Gastroesophageal sphincter (tissue), 4 donors: ENCODE data around the gene RLN3. TPM values are rescaled to one million over a fixed set of nuclear protein-coding genes. Genes with fewer than 3 reads are reported as not detected.

Experiments
- ATAC-seq: fragments of 150-250 bp; one replicate; pipeline ENCODE4 v1.9.1; 2016; ENCODE audit warnings: mild to moderate bottlenecking, moderate library complexity
- H3K27ac ChIP-seq, 4 donors: fragments of 200-600 bp; sonication (generic) in 3 of 4; 1 replicate in 3 of 4; 2 replicates in 1 of 4; pipeline ENCODE4 v1.5.1; 2016 to 2019
- H3K27me3 ChIP-seq: fragments of 200-600 bp; sonication (generic); one replicate; pipeline ENCODE4 v1.5.1; 2019
- H3K36me3 ChIP-seq, 2 donors: fragments of 200-600 bp; sonication (generic); one replicate each; pipeline ENCODE4 v1.5.1; 2019; ENCODE audit warnings: control low read depth in 1 of 2
- H3K4me1 ChIP-seq, 3 donors: fragments of 200-600 bp; sonication (generic); 1 replicate in 2 of 3; 2 replicates in 1 of 3; pipeline ENCODE4 v1.5.1; 2016 to 2019; ENCODE audit warnings: control low read depth in 2 of 3
- H3K4me3 ChIP-seq, 2 donors: fragments of 200-600 bp; sonication (generic); one replicate each; pipeline ENCODE4 v1.5.1; 2019; ENCODE audit warnings: mild to moderate bottlenecking in 1 of 2, moderate library complexity in 1 of 2
- H3K9me3 ChIP-seq, 3 donors: fragments of 200-600 bp; sonication (generic); one replicate each; pipeline ENCODE4 v1.5.1; 2017 to 2019; ENCODE audit warnings: control low read depth in 2 of 3
- EP300 ChIP-seq: sonication (generic); formaldehyde crosslinking; IDR thresholded peaks from one replicate; pipeline ENCODE4 v1.6.1; 2017; ENCODE audit warnings: antibody characterized with exemption, mild to moderate bottlenecking
- POLR2A ChIP-seq, 2 donors: fragments of 450-650 bp; IDR thresholded peaks; one replicate each; pipeline ENCODE4 v1.6.1; 2017; ENCODE audit warnings: antibody characterized with exemption in 2 of 2, mild to moderate bottlenecking in 2 of 2, moderate library complexity in 1 of 2
- POLR2AphosphoS5 ChIP-seq: sonication (generic); formaldehyde crosslinking; IDR thresholded peaks from one replicate; pipeline ENCODE4 v1.6.1; 2017; ENCODE audit warnings: antibody characterized with exemption
- WGBS, 2 donors: methylation state at CpG; one replicate each; pipeline ENCODE4 v1.1.5; 2018; ENCODE audit warnings: low coverage in 1 of 2; 5-methylcytosine and 5-hydroxymethylcytosine counted together
- total RNA-seq, 4 donors: library from RNA; depleted of rRNA; stranded (reverse); fragments of >200 nt; gene quantifications; one replicate each; pipeline ENCODE4 v1.1.0, GENCODE V29; 2016
- TF ChIP-seq, protein P1 (sequence below), 4 experiments: fragments of 200-600 bp in 2 of 4; fragments of 450-650 bp in 2 of 4; sonication (generic) in 1 of 4; IDR thresholded peaks; one replicate each; pipeline ENCODE4 v1.5.1; 2017 to 2019; ENCODE audit warnings: antibody characterized with exemption in 4 of 4, mild to moderate bottlenecking in 2 of 4, moderate library complexity in 2 of 4

RLN3 gene
- total RNA-seq, 4 donors from 2014 or later: not detected

- WGBS, 2 donors: 80% methylated on average over 1 of the region's 15 CpGs; no CpG with 5 or more reads in 1 of the 2 donors
- H3K27ac ChIP-seq: no peak overlapping the region
- no peak for TF ChIP-seq POLR2AphosphoS5
- TF ChIP-seq, protein P1, sequence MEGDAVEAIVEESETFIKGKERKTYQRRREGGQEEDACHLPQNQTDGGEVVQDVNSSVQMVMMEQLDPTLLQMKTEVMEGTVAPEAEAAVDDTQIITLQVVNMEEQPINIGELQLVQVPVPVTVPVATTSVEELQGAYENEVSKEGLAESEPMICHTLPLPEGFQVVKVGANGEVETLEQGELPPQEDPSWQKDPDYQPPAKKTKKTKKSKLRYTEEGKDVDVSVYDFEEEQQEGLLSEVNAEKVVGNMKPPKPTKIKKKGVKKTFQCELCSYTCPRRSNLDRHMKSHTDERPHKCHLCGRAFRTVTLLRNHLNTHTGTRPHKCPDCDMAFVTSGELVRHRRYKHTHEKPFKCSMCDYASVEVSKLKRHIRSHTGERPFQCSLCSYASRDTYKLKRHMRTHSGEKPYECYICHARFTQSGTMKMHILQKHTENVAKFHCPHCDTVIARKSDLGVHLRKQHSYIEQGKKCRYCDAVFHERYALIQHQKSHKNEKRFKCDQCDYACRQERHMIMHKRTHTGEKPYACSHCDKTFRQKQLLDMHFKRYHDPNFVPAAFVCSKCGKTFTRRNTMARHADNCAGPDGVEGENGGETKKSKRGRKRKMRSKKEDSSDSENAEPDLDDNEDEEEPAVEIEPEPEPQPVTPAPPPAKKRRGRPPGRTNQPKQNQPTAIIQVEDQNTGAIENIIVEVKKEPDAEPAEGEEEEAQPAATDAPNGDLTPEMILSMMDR (IDR thresholded peaks at IDR 0.05): no peak
- no peak for TF ChIP-seq POLR2A (IDR thresholded peaks at IDR 0.05)
- TF ChIP-seq EP300: no peak
- ATAC-seq: no peak
- H3K4me3 ChIP-seq: no peak overlapping the region
- H3K4me1 ChIP-seq: peaks cover 0 to 23% (median 16%) of the 10 kb centered on the region in 3 donors
- no peaks in the 10 kb centered on the region for H3K27me3 ChIP-seq
- peaks cover 0 to 35% of the 10 kb centered on the region in 2 donors for H3K36me3 ChIP-seq
- H3K9me3 ChIP-seq: no peaks in the 10 kb centered on the region
Observed at GRCh38 chr19:13980340-13980739, 47.6 kb upstream of the RLN3 start.

DNA sequence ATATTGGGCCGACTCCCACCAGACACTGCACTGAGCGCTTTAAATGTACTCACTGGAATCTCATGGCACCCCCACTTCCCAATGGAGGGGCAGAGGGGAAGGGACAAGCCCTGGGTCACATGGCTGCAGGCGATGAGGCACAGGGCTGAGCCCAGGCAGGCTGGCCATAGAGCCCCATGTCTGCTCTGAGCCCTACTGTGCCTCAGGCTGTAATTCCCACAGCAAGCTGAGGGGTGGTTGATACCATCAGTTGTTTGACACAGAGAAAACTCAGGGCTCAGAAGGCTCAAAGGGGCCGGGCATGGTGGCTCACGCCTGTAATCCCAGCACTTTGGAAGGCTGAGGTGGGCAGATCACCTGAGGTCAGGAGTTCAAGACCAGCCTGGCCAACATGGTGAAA lies 46.9 kb upstream of the RLN3 start:
- Histone ChIP-seq H3K27ac (no peak overlapping the region), H3K27me3 (no peaks in the 10 kb centered on the region), H3K9me3 (no peaks in the 10 kb centered on the region), H3K4me1 (peaks cover 0 to 29% (median 18%) of the 10 kb centered on the region in 3 donors), H3K36me3 (peaks cover 0 to 28% of the 10 kb centered on the region in 2 donors), H3K4me3 (no peak overlapping the region)
- no peak for ATAC-seq
- TF ChIP-seq EP300: no peak
- TF ChIP-seq POLR2AphosphoS5: no peak
- TF ChIP-seq, protein P1 (IDR thresholded peaks at IDR 0.05): no peak
- 67% methylated on average over 3 of the region's 5 CpGs; no CpG with 5 or more reads in 1 of the 2 donors for WGBS, 2 donors

DNA sequence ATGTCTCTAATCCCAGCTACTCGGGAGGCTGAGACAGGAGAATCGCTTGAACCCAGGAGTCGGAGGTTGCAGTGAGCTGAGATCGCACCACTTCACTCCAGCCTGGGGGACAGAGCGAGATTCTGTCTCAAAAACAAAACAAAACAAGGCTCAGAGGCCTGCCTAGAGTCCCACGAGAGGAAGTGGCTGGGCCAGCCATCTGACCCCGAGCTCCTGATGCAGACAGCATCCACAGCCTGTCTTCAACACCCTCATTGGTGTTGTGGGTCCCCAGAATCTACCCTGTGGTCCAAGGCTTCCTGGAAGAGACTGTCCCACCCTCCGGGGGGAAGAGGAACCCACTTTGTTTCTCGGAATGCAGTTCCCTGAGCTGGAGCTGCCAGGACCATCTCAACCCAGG lies 46.5 kb upstream of the RLN3 start:
- no peak for ATAC-seq
- Histone ChIP-seq H3K27ac (no peak overlapping the region), H3K4me1 (peaks cover 0 to 34% (median 21%) of the 10 kb centered on the region in 3 donors), H3K36me3 (peaks cover 0 to 24% of the 10 kb centered on the region in 2 donors), H3K4me3 (no peak overlapping the region), H3K9me3 (no peaks in the 10 kb centered on the region), H3K27me3 (no peaks in the 10 kb centered on the region)
- WGBS, 2 donors: 88% methylated on average over 7 of the region's 9 CpGs; no CpG with 5 or more reads in 1 of the 2 donors
- TF ChIP-seq EP300: no peak

- Histone ChIP-seq H3K27me3 (no peaks in the 10 kb centered on the region), H3K4me1 (peaks cover 0 to 39% (median 26%) of the 10 kb centered on the region in 3 donors), H3K27ac (no peak overlapping the region), H3K9me3 (no peaks in the 10 kb centered on the region), H3K4me3 (no peak overlapping the region), H3K36me3 (peaks cover 0 to 23% of the 10 kb centered on the region in 2 donors)
- WGBS, 2 donors: 95% methylated on average over 4 of the region's 17 CpGs; no CpG with 5 or more reads in 1 of the 2 donors
- TF ChIP-seq EP300 (no peak), POLR2A (IDR thresholded peaks at IDR 0.05) (no peak), POLR2AphosphoS5 (no peak)
- TF ChIP-seq, protein P1 (IDR thresholded peaks at IDR 0.05): no peak
- ATAC-seq: no peak
Observed at GRCh38 chr19:13981988-13982501, 45.9 kb upstream of the RLN3 start.

DNA sequence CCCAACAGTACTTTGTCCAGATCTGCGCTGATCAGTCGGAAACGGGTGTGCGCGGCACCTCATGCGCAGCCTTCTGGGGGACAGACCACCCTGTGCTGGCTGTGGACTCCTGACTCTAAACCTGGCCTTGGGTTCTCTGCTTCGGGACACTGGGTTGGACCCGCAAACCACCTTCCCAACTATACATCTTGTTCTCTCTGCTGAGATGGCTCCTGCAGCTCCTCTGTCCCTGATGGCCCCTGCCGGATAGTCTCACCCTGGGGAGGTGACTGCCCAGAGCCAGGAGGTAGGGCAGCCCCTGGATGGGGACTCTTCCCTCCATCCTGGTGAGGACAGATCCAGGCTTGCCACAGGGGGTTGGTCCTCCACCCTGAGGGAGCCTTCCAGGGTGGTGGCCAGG lies 45.2 kb upstream of the RLN3 start:
- H3K9me3 ChIP-seq: no peaks in the 10 kb centered on the region
- H3K36me3 ChIP-seq: peaks cover 0 to 23% of the 10 kb centered on the region in 2 donors
- WGBS, 2 donors: 85 to 91% methylated on average over 4 to 8 of the region's 9 CpGs
- H3K4me1 ChIP-seq: peaks cover 0 to 44% (median 28%) of the 10 kb centered on the region in 3 donors
- H3K27me3 ChIP-seq: no peaks in the 10 kb centered on the region
- H3K27ac ChIP-seq: no peak overlapping the region
- TF ChIP-seq, protein P1 (IDR thresholded peaks at IDR 0.05): no peak
- TF ChIP-seq POLR2A (IDR thresholded peaks at IDR 0.05) (no peak), EP300 (no peak)
- ATAC-seq: no peak
- no peak overlapping the region for H3K4me3 ChIP-seq
